Subcutaneous abdominal adipose tissue (tissue), 5 donors: ENCODE results near the gene NME9.

Experiments used
- H3K27ac ChIP-seq: one replicate; pipeline ENCODE4 v1.7.0; 2013; ENCODE audit warnings: low read depth, mild to moderate bottlenecking, inconsistent platforms, low read length, moderate library complexity
- H3K27me3 ChIP-seq, 5 donors: one replicate each; pipeline ENCODE4 v1.7.0; 2013; ENCODE audit warnings: low read length in 5 of 5, inconsistent platforms in 1 of 5; ENCODE audit not compliant: control insufficient read depth in 5 of 5, insufficient read depth in 4 of 5
- H3K36me3 ChIP-seq, 5 donors: one replicate each; pipeline ENCODE4 v1.7.0; 2013; ENCODE audit warnings: low read length in 5 of 5; ENCODE audit not compliant: control insufficient read depth in 5 of 5, insufficient read depth in 5 of 5
- H3K4me1 ChIP-seq, 5 donors: one replicate each; pipeline ENCODE4 v1.7.0; 2013; ENCODE audit warnings: low read length in 5 of 5, mild to moderate bottlenecking in 3 of 5, moderate library complexity in 1 of 5; ENCODE audit not compliant: control insufficient read depth in 5 of 5, insufficient read depth in 5 of 5
- H3K4me3 ChIP-seq, 5 donors: one replicate each; pipeline ENCODE4 v1.7.0; 2013; ENCODE audit warnings: low read length in 5 of 5, low read depth in 1 of 5
- H3K9ac ChIP-seq, 5 donors: one replicate each; pipeline ENCODE4 v1.7.0; 2013; ENCODE audit warnings: low read length in 5 of 5, mild to moderate bottlenecking in 4 of 5, moderate library complexity in 3 of 5
- H3K9me3 ChIP-seq, 5 donors: one replicate each; pipeline ENCODE4 v1.7.0; 2013; ENCODE audit warnings: low read length in 5 of 5; ENCODE audit not compliant: control insufficient read depth in 5 of 5
- donor health status: healthy.
- donor health status: healthy.
- donor health status: healthy.
- donor health status: healthy.
- donor health status: healthy.

The NME9 gene

GRCh38 chr3:138297059-138297607 lies 32.5 kb downstream of the NME9 start:
- Histone ChIP-seq H3K27ac (no peak overlapping the region), H3K4me1 (no peaks in the 10 kb centered on the region), H3K27me3 (no peaks in the 10 kb centered on the region), H3K9ac (no peak overlapping the region), H3K36me3 (peaks cover 26 to 62% (median 54%) of the 10 kb centered on the region in 5 donors), H3K9me3 (no peaks in the 10 kb centered on the region), H3K4me3 (no peak overlapping the region)

GRCh38 chr3:138296639-138297038 lies 33.0 kb downstream of the NME9 start:
- Histone ChIP-seq H3K27ac (no peak overlapping the region), H3K4me3 (no peak overlapping the region), H3K4me1 (no peaks in the 10 kb centered on the region), H3K9ac (no peak overlapping the region), H3K9me3 (no peaks in the 10 kb centered on the region), H3K36me3 (peaks cover 27 to 65% (median 55%) of the 10 kb centered on the region in 5 donors), H3K27me3 (no peaks in the 10 kb centered on the region)

GRCh38 chr3:138289701-138290100 lies 40.0 kb downstream of the NME9 start:
- no peak overlapping the region for H3K27ac ChIP-seq

GRCh38 chr3:138289260-138289659 lies 40.4 kb downstream of the NME9 start:
- Histone ChIP-seq H3K9ac (no peak overlapping the region), H3K4me3 (no peak overlapping the region), H3K27ac (no peak overlapping the region), H3K27me3 (no peaks in the 10 kb centered on the region), H3K36me3 (peaks cover 59 to 94% (median 80%) of the 10 kb centered on the region in 5 donors), H3K4me1 (no peaks in the 10 kb centered on the region), H3K9me3 (no peaks in the 10 kb centered on the region)

More at GRCh38 chr3:138289701-138290100, 40.0 kb downstream of the NME9 start:
- H3K27me3 ChIP-seq: no peaks in the 10 kb centered on the region
- no peaks in the 10 kb centered on the region for H3K4me1 ChIP-seq
- no peaks in the 10 kb centered on the region for H3K9me3 ChIP-seq
- no peak overlapping the region for H3K4me3 ChIP-seq
- no peak overlapping the region for H3K9ac ChIP-seq
- H3K36me3 ChIP-seq: peaks cover 61 to 94% (median 79%) of the 10 kb centered on the region in 5 donors

GRCh38 chr3:138284957-138285477 lies 44.6 kb downstream of the NME9 start:
- no peaks in the 10 kb centered on the region for H3K27me3 ChIP-seq
- H3K4me3 ChIP-seq: no peak overlapping the region
- H3K9me3 ChIP-seq: no peaks in the 10 kb centered on the region
- no peak overlapping the region for H3K9ac ChIP-seq
- H3K36me3 ChIP-seq: peaks cover 48 to 67% (median 59%) of the 10 kb centered on the region in 5 donors
- no peaks in the 10 kb centered on the region for H3K4me1 ChIP-seq
- H3K27ac ChIP-seq: no peak overlapping the region

GRCh38 chr3:138284079-138284478 lies 45.6 kb downstream of the NME9 start:
- Histone ChIP-seq H3K36me3 (peaks cover 42 to 57% (median 50%) of the 10 kb centered on the region in 5 donors), H3K9me3 (no peaks in the 10 kb centered on the region), H3K9ac (no peak overlapping the region), H3K4me3 (no peak overlapping the region), H3K27me3 (no peaks in the 10 kb centered on the region), H3K4me1 (no peaks in the 10 kb centered on the region), H3K27ac (no peak overlapping the region)

- no peaks in the 10 kb centered on the region for H3K4me1 ChIP-seq
- H3K9me3 ChIP-seq: no peaks in the 10 kb centered on the region
- no peak overlapping the region for H3K9ac ChIP-seq
- H3K27ac ChIP-seq: no peak overlapping the region
- peaks cover 36 to 55% (median 47%) of the 10 kb centered on the region in 5 donors for H3K36me3 ChIP-seq
- no peaks in the 10 kb centered on the region for H3K27me3 ChIP-seq
- H3K4me3 ChIP-seq: no peak overlapping the region
Observed at GRCh38 chr3:138282836-138283235, 46.8 kb downstream of the NME9 start.

- no peak overlapping the region for H3K9ac ChIP-seq
- no peaks in the 10 kb centered on the region for H3K27me3 ChIP-seq
- H3K36me3 ChIP-seq: peaks cover 32 to 53% (median 40%) of the 10 kb centered on the region in 5 donors
- H3K4me1 ChIP-seq: no peaks in the 10 kb centered on the region
- H3K4me3 ChIP-seq: no peak overlapping the region
- no peak overlapping the region for H3K27ac ChIP-seq
- no peaks in the 10 kb centered on the region for H3K9me3 ChIP-seq
Observed at GRCh38 chr3:138281561-138281960, 48.1 kb downstream of the NME9 start.

- H3K4me3 ChIP-seq: no peak overlapping the region
- H3K27me3 ChIP-seq: no peaks in the 10 kb centered on the region
- H3K9me3 ChIP-seq: no peaks in the 10 kb centered on the region
- no peaks in the 10 kb centered on the region for H3K4me1 ChIP-seq
- H3K27ac ChIP-seq: no peak overlapping the region
- peaks cover 39 to 70% (median 59%) of the 10 kb centered on the region in 5 donors for H3K36me3 ChIP-seq
- no peak overlapping the region for H3K9ac ChIP-seq
Observed at GRCh38 chr3:138271189-138271794, 58.4 kb downstream of the NME9 start.

GRCh38 chr3:138270245-138270644 lies 59.4 kb downstream of the NME9 start:
- no peaks in the 10 kb centered on the region for H3K4me1 ChIP-seq
- H3K9ac ChIP-seq: no peak overlapping the region
- H3K9me3 ChIP-seq: no peaks in the 10 kb centered on the region
- H3K4me3 ChIP-seq: no peak overlapping the region
- H3K27ac ChIP-seq: no peak overlapping the region
- H3K36me3 ChIP-seq: peaks cover 45 to 76% (median 52%) of the 10 kb centered on the region in 5 donors
- H3K27me3 ChIP-seq: no peaks in the 10 kb centered on the region
